ENCODE measurements around the gene DIAPH1. TPM values are rescaled to one million over a fixed set of nuclear protein-coding genes. Genes with fewer than 3 reads are reported as not detected.

The DIAPH1 gene
- total RNA-seq, 1 experiment from 2014 or later = 77.0 TPM

DNA sequence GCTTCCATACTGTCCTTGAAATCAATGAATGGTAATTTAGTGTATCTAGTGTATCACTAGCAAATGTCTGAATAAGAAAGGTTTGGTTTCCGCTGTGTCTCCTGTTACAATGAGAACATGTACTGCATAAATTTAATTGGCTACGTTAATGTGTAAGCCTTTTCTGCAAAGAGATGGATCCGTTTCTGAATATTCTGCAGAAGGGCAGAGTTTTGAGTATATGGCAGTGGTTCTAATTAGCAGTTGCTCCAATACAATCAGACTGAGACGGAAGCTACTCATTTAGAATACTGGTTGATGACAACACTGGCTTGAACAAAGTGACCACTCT is 134.5 kb downstream of the DIAPH1 start:
- DNase-seq (ENCODE audit: low read depth) = no peak

- DNase-seq (ENCODE audit: low read depth) = no peak
These were observed 134.9 kb downstream of the DIAPH1 start for GRCh38 chr5:141483902-141484301.

DNA sequence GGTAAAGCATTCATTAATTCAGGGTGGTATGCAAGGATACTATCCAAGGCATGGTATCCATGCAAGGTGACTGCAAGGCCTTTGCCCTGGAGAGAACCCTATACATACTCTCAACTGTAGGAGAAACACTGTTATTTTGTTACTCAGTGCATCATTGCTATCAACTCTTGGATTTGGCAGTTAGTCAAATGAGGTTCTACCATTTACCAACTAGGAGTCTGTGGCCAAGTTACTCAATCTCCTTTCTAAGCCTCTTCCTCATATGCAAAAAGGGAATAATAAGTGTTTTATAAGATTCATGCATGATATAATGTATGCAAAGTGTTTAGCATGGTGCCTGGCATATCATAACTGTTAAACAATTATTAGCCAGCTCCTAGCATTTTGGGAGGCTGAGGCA is 139.0 kb downstream of the DIAPH1 start:
- peak; percentile 24 for DNase-seq (ENCODE audit: low read depth)

DNA sequence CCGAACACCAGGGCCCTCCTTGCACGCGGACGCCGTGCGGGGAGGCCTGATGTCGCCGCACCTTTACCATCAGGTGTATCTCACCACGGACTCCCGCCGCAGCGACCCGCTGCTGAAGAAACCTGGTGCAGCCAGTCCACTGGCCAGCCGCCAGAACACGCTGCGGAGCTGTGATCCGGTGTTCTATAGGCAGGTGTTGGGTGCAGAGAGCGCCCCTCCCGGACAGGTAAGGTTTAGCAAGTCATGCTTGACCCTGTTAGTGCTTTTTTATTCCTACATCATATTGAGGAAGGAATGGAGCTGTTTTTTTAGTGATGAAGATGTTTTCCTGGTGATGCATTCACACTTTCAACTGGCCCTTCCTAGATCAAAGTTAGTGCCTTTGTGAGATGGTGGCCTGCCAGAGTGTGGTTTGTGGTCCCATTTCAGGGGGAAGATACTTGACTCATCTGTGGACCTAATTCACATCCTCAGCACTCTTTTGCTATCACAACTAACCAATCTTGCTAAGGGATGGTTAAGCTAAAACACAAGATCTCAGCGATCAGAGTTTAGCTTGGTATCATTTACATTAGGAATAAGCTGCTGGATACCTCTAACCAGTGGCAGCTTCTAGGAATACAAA is 140.4 kb downstream of the DIAPH1 start:
- peak; percentile 52 for DNase-seq (ENCODE audit: low read depth)

DNA sequence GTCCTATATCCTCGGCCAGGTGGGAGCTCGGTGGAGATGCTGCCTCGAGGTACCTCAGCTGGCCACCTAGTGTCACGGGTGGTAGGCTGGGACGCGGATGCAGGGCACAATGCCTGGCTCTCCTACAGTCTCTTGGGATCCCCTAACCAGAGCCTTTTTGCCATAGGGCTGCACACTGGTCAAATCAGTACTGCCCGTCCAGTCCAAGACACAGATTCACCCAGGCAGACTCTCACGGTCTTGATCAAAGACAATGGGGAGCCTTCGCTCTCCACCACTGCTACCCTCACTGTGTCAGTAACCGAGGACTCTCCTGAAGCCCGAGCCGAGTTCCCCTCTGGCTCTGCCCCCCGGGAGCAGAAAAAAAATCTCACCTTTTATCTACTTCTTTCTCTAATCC is 141.0 kb downstream of the DIAPH1 start:
- DNase-seq (ENCODE audit: low read depth) = no peak

GRCh38 chr5:141477044-141477575 is 141.7 kb downstream of the DIAPH1 start:
- no peak for DNase-seq (ENCODE audit: low read depth)

- DNase-seq (ENCODE audit: low read depth) = peak; percentile 80
These were observed 142.5 kb downstream of the DIAPH1 start for GRCh38 chr5:141476132-141476911.

DNA sequence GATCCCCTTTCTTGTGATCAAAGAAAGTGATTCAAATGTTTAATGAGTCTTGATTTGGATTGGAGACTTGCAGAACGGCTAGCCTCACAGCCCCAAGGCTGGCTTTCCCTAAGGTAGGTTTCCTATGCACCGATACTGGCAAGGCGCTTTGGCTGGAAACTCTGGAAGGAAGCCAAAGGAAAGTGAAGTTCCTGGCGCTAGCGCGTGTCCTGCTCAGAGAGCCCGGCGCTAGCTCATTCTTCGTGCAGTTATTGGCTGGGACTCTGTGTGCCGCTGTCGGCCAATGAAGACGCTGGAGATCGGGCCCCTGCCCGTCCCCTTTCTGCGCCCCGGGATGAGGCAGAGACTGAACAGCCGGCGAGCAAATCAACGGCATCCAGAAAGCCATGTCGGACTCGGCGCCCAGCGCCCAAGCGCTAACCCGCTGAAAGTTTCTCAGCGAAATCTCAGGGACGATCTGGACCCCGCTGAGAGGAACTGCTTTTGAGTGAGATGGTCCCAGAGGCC is 143.1 kb downstream of the DIAPH1 start, which contains the start of gene PCDHGC3:
PCDHGC3 (plus strand) TSS at position 342 of the 507 bp plus-strand sequence; CDS start at position 493, 151 bp downstream.
- DNase-seq (ENCODE audit: low read depth) = peak; percentile 96

DNA sequence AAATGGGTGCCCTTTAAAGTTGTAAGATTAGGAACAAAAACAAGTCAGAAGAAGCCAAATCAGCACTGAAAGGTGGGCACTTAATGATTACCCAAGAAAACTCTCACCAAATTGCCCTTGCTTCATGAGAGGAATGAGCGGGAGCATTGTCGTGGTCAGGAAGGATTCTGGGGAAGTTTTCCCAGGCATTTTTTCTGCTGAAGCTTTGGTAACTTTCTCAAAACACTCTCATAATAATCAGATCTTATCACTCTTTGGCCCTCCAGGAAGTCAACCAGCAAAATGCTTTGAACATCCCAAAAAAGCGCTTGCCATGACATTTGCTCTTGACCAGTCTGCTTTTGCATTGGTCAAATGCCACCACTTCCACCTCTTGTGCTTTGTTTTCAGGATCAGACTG is 153.4 kb downstream of the DIAPH1 start:
- DNase-seq (ENCODE audit: low read depth) = peak; percentile 55

Other genes starting within 250 kb of the DIAPH1 start
- 0.49 and 0.54 TPM in 2 replicates for gene PCDHGB3, start 248.8 kb downstream of the DIAPH1 start, total RNA-seq (2014; rRNA removed; shearing (Covaris generic))
- gene PCDHGA6, start 245.1 kb downstream of the DIAPH1 start, total RNA-seq (2014; rRNA removed; shearing (Covaris generic)) = 0.07 and 1.1 TPM in 2 replicates
- 0.17 TPM in 1 of 2 replicates, not detected in the other for gene PCDHGA7, start 236.3 kb downstream of the DIAPH1 start, total RNA-seq (2014; rRNA removed; shearing (Covaris generic))
- not detected in 2 replicates for gene PCDHGB4, start 231.3 kb downstream of the DIAPH1 start, total RNA-seq (2014; rRNA removed; shearing (Covaris generic))
- 0.07 TPM in 1 of 2 replicates, not detected in the other for gene PCDHGA8, start 226.4 kb downstream of the DIAPH1 start, total RNA-seq (2014; rRNA removed; shearing (Covaris generic))
- gene PCDHGB5, start 221.1 kb downstream of the DIAPH1 start, total RNA-seq (2014; rRNA removed; shearing (Covaris generic)) = not detected in 2 replicates
- gene PCDHGA9, start 216.2 kb downstream of the DIAPH1 start, total RNA-seq (2014; rRNA removed; shearing (Covaris generic)) = 0.02 and 0.17 TPM in 2 replicates
- gene PCDHGB6, start 211.0 kb downstream of the DIAPH1 start, total RNA-seq (2014; rRNA removed; shearing (Covaris generic)) = 0.02 TPM in 1 of 2 replicates, not detected in the other
- gene PCDHGA10, start 206.0 kb downstream of the DIAPH1 start, total RNA-seq (2014; rRNA removed; shearing (Covaris generic)) = 0.71 and 0.89 TPM in 2 replicates
- gene PCDHGB7, start 201.3 kb downstream of the DIAPH1 start, total RNA-seq (2014; rRNA removed; shearing (Covaris generic)) = 7.1 and 7.7 TPM in 2 replicates
- 0.05 TPM in 1 of 2 replicates, not detected in the other for gene PCDHGA11, start 197.9 kb downstream of the DIAPH1 start, total RNA-seq (2014; rRNA removed; shearing (Covaris generic))
- gene PCDHGA12, start 188.5 kb downstream of the DIAPH1 start, total RNA-seq (2014; rRNA removed; shearing (Covaris generic)) = 0.39 TPM in 1 of 2 replicates, not detected in the other
- gene PCDHGC3, start 143.0 kb downstream of the DIAPH1 start, total RNA-seq (2014; rRNA removed; shearing (Covaris generic)) = 41.3 and 88.4 TPM in 2 replicates
- 0.25 and 0.69 TPM in 2 replicates for gene PCDHGC4, start 134.0 kb downstream of the DIAPH1 start, total RNA-seq (2014; rRNA removed; shearing (Covaris generic))
- gene PCDHGC5, start 129.9 kb downstream of the DIAPH1 start, total RNA-seq (2014; rRNA removed; shearing (Covaris generic)) = 2.0 and 2.2 TPM in 2 replicates
- 78.2 and 88.4 TPM in 2 replicates for gene HDAC3, start 17.8 kb upstream of the DIAPH1 start, total RNA-seq (2014; rRNA removed; shearing (Covaris generic))
- 8.3 and 9.0 TPM in 2 replicates for gene RELL2, start 18.0 kb upstream of the DIAPH1 start, total RNA-seq (2014; rRNA removed; shearing (Covaris generic))
- gene FCHSD1, start 32.4 kb upstream of the DIAPH1 start, total RNA-seq (2014; rRNA removed; shearing (Covaris generic)) = 11.0 and 18.5 TPM in 2 replicates
- 2.5 and 5.5 TPM in 2 replicates for gene ARAP3, start 63.2 kb upstream of the DIAPH1 start, total RNA-seq (2014; rRNA removed; shearing (Covaris generic))